ENCODE results near the gene PARP8.

The PARP8 gene

GRCh38 chr5:50720061-50720710, 53.7 kb downstream of the PARP8 start:
- H3K27ac ChIP-seq: no peak overlapping the region
- H3K4me3 ChIP-seq: no peak overlapping the region

GRCh38 chr5:50722223-50722622, 55.8 kb downstream of the PARP8 start:
- Histone ChIP-seq H3K4me3 (no peak overlapping the region), H3K27ac (no peak overlapping the region)

- Histone ChIP-seq H3K27ac (no peak overlapping the region), H3K4me3 (no peak overlapping the region)
Observed at GRCh38 chr5:50724262-50724661, 57.8 kb downstream of the PARP8 start.

- H3K4me3 ChIP-seq: no peak overlapping the region
- H3K27ac ChIP-seq: no peak overlapping the region
Observed at GRCh38 chr5:50725800-50726474, 59.5 kb downstream of the PARP8 start.

GRCh38 chr5:50726475-50727148, 60.2 kb downstream of the PARP8 start:
- H3K4me3 ChIP-seq: no peak overlapping the region

GRCh38 chr5:50727149-50727496, 60.7 kb downstream of the PARP8 start:
- Histone ChIP-seq H3K4me3 (no peak overlapping the region), H3K27ac (no peak overlapping the region)

More at GRCh38 chr5:50726475-50727148, 60.2 kb downstream of the PARP8 start:
- no peak overlapping the region for H3K27ac ChIP-seq

- Histone ChIP-seq H3K4me3 (no peak overlapping the region), H3K27ac (no peak overlapping the region)
Observed at GRCh38 chr5:50727845-50728244, 61.4 kb downstream of the PARP8 start.

- H3K4me3 ChIP-seq: no peak overlapping the region
- H3K27ac ChIP-seq: no peak overlapping the region
Observed at GRCh38 chr5:50730336-50730735, 63.9 kb downstream of the PARP8 start.

- Histone ChIP-seq H3K4me3 (no peak overlapping the region), H3K27ac (no peak overlapping the region)
Observed at GRCh38 chr5:50730841-50731240, 64.4 kb downstream of the PARP8 start.

- Histone ChIP-seq H3K4me3 (no peak overlapping the region), H3K27ac (no peak overlapping the region)
Observed at GRCh38 chr5:50733741-50734140, 67.3 kb downstream of the PARP8 start.

- H3K4me3 ChIP-seq: no peak overlapping the region
- H3K27ac ChIP-seq: no peak overlapping the region
Observed at GRCh38 chr5:50738864-50739263, 72.4 kb downstream of the PARP8 start.

- Histone ChIP-seq H3K4me3 (no peak overlapping the region), H3K27ac (no peak overlapping the region)
Observed at GRCh38 chr5:50740832-50741231, 74.4 kb downstream of the PARP8 start.

- peak overlapping the region in 4 of 7 experiments; percentile 5 to 15 (median 8) for H3K4me3 ChIP-seq
- H3K27ac ChIP-seq: peak overlapping the region in 14 of 21 experiments; percentile 6 to 81 (median 42)
Observed at GRCh38 chr5:50744776-50745175, 78.3 kb downstream of the PARP8 start.

- Histone ChIP-seq H3K27ac (peak overlapping the region in 10 of 21 experiments; percentile 6 to 81 (median 58)), H3K4me3 (peak overlapping the region in 1 of 7 experiments; percentile 12)
Observed at GRCh38 chr5:50745221-50745910, 78.9 kb downstream of the PARP8 start.

GRCh38 chr5:50749181-50749580, 82.7 kb downstream of the PARP8 start:
- Histone ChIP-seq H3K4me3 (no peak overlapping the region), H3K27ac (no peak overlapping the region)

GRCh38 chr5:50749873-50750272, 83.4 kb downstream of the PARP8 start:
- no peak overlapping the region for H3K4me3 ChIP-seq
- H3K27ac ChIP-seq: peak overlapping the region in 2 of 21 experiments; percentile 37 to 44

GRCh38 chr5:50751064-50751657, 84.7 kb downstream of the PARP8 start:
- H3K27ac ChIP-seq: no peak overlapping the region
- H3K4me3 ChIP-seq: no peak overlapping the region

- Histone ChIP-seq H3K27ac (no peak overlapping the region), H3K4me3 (no peak overlapping the region)
Observed at GRCh38 chr5:50752800-50753199, 86.4 kb downstream of the PARP8 start.

GRCh38 chr5:50759526-50760270, 93.3 kb downstream of the PARP8 start:
- Histone ChIP-seq H3K27ac (no peak overlapping the region), H3K4me3 (no peak overlapping the region)

Data from skin epidermis (tissue), 12 donors.